ENCODE results near the gene CEP44. TPM values are rescaled to one million over a fixed set of nuclear protein-coding genes. Genes with fewer than 3 reads are reported as not detected.

The CEP44 gene
- total and polyA plus RNA-seq, 12 donors: 3.9 to 16.1 (median 12.4) TPM

DNA sequence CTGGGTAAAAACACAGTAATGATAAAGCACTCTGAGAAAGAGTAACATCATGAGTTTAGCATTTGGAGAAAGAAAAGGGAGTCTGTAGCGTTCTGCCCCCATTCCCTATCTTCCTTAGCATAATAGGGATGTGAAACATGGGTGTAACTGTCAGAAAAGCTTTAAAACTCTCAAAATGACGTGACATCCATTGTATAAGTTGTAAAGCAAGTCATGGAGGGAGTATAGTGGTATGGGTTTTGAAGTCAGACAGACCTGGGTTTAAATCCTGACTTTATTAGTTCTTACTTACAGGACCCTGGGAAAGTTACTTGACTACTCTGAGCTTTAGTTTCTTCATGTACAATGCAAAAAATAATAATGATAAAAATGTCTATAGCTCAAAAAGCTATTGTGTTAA is 17.3 kb upstream of the CEP44 start:
- H3K9me3 ChIP-seq: no peaks in the 10 kb centered on the region
- H3K27ac ChIP-seq: no peak overlapping the region
- no peak overlapping the region for H3K4me3 ChIP-seq
- ATAC-seq: no peak
- H3K27me3 ChIP-seq: no peaks in the 10 kb centered on the region
- peaks cover 0 to 43% (median 25%) of the 10 kb centered on the region in 9 donors for H3K4me1 ChIP-seq
- intact Hi-C loops (cut with DNase I): no loop called here
- TF ChIP-seq, protein P1, sequence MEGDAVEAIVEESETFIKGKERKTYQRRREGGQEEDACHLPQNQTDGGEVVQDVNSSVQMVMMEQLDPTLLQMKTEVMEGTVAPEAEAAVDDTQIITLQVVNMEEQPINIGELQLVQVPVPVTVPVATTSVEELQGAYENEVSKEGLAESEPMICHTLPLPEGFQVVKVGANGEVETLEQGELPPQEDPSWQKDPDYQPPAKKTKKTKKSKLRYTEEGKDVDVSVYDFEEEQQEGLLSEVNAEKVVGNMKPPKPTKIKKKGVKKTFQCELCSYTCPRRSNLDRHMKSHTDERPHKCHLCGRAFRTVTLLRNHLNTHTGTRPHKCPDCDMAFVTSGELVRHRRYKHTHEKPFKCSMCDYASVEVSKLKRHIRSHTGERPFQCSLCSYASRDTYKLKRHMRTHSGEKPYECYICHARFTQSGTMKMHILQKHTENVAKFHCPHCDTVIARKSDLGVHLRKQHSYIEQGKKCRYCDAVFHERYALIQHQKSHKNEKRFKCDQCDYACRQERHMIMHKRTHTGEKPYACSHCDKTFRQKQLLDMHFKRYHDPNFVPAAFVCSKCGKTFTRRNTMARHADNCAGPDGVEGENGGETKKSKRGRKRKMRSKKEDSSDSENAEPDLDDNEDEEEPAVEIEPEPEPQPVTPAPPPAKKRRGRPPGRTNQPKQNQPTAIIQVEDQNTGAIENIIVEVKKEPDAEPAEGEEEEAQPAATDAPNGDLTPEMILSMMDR (IDR thresholded peaks at IDR 0.05): no peak
- 75 to 85% methylated on average over 2 of the region's 2 CpGs for WGBS, 2 donors
- no peak for DNase-seq
- H3K36me3 ChIP-seq: peaks cover 0 to 28% (median 0%) of the 10 kb centered on the region in 9 donors

GRCh38 chr4:174273930-174274329 is 9.8 kb upstream of the CEP44 start:
- DNase-seq: no peak
- no peak for ATAC-seq

GRCh38 chr4:174274436-174274835 is 9.3 kb upstream of the CEP44 start:
- TF ChIP-seq, protein P1 (IDR thresholded peaks at IDR 0.05): no peak
- 88 to 92% methylated on average over 3 of the region's 3 CpGs for WGBS, 2 donors
- intact Hi-C loops (cut with DNase I): no loop called here

More at GRCh38 chr4:174273930-174274329, 9.8 kb upstream of the CEP44 start:
- TF ChIP-seq, protein P1 (IDR thresholded peaks at IDR 0.05): no peak
- H3K36me3 ChIP-seq: peaks cover 0 to 7% (median 0%) of the 10 kb centered on the region in 9 donors
- H3K4me1 ChIP-seq: peaks cover 0 to 22% (median 9%) of the 10 kb centered on the region in 9 donors
- no peak overlapping the region for H3K4me3 ChIP-seq
- WGBS, 2 donors: 82 to 84% methylated on average over 5 of the region's 5 CpGs
- intact Hi-C loops (cut with DNase I): no loop called here
- no peaks in the 10 kb centered on the region for H3K9me3 ChIP-seq
- no peaks in the 10 kb centered on the region for H3K27me3 ChIP-seq
- H3K27ac ChIP-seq: no peak overlapping the region

DNA sequence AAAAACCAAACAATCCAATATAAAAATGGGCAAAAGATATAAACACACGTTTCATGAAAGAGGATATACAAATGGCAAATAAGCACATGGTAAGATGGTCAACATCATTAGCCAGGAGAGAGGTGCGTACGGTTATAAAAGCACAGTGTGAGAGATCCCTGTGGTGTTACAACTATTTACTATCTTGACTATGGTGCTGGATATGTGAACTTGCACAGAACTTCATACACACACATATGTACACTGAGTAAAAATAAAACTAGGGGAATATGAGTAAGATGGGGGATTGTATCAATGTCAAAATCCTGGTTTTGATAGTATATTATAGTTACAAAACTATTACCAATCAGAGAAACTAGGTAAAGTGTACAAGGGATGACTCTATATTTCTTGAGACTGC is 8.6 kb upstream of the CEP44 start:
- TF ChIP-seq, protein P1 (IDR thresholded peaks at IDR 0.05): no peak
- H3K9me3 ChIP-seq: peaks cover 0 to 9% (median 0%) of the 10 kb centered on the region in 11 donors
- no peak overlapping the region for H3K4me3 ChIP-seq
- ATAC-seq: no peak
- DNase-seq: no peak
- peaks cover 0 to 22% (median 13%) of the 10 kb centered on the region in 9 donors for H3K4me1 ChIP-seq
- WGBS, 2 donors: 83 to 87% methylated on average over 3 of the region's 3 CpGs
- intact Hi-C loops (cut with DNase I): no loop called here
- H3K27me3 ChIP-seq: no peaks in the 10 kb centered on the region
- no peak overlapping the region for H3K27ac ChIP-seq
- H3K36me3 ChIP-seq: peaks cover 0 to 11% (median 0%) of the 10 kb centered on the region in 9 donors

More at GRCh38 chr4:174274436-174274835, 9.3 kb upstream of the CEP44 start:
- Histone ChIP-seq H3K36me3 (peaks cover 0 to 6% (median 0%) of the 10 kb centered on the region in 9 donors), H3K9me3 (peaks cover 0 to 4% (median 0%) of the 10 kb centered on the region in 11 donors), H3K4me1 (peaks cover 0 to 22% (median 9%) of the 10 kb centered on the region in 9 donors), H3K4me3 (no peak overlapping the region), H3K27ac (no peak overlapping the region), H3K27me3 (no peaks in the 10 kb centered on the region)
- DNase-seq: no peak
- ATAC-seq: no peak
